Limb (tissue), 2 donors: ENCODE measurements around the gene TMEM255B.
"Not testable (repeated sequence)": the region's sequence is repeated elsewhere in the genome, so short reads cannot be mapped to it uniquely, and the experiment has no call there.

Experiments used
- DNase-seq, 2 donors: peaks; one replicate each; pipeline ENCODE4 v3.0.0-alpha.2; 2016; ENCODE audit errors: extremely low spot score in 2 of 2

The TMEM255B gene

DNA sequence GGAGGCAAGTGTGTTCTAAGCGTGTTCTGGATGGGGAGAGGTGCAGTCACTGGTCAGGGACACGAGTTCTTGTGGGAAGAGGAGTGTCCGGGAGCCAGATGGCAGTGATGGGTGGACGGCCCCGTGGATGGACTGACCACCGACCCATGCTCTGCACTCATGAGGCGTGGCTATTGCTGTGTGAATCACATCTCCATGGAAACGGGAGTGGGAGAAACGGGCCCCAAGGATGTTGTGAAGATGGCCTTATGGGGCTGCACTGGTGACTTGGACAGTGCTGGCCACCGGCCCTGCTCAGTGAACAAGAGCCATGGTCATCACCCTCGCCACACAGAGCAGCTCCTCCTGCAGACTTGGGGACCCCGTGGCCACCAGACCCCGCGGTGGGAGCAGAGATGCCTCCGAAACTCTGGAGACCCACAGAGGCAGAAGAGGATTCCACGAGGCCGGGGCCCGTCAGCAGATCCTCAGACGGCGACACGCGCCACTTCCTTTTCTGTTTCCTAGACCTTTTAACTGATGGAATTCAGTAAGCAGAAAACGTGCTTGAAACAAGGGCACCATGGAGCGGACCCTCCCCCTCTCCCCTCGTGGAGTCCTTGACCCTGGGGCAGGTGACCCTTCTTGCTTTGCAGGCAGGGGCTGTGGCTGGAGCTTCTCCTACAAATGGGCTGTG, 57.4 kb downstream of the TMEM255B start:
- DNase-seq, result no peak

GRCh38 chr13:113816946-113817859, 58.2 kb downstream of the TMEM255B start:
- peak in 1 of 2 donors; percentile 85 for DNase-seq

- DNase-seq, result no peak
Observed at GRCh38 chr13:113817860-113818691, 59.0 kb downstream of the TMEM255B start.

DNA sequence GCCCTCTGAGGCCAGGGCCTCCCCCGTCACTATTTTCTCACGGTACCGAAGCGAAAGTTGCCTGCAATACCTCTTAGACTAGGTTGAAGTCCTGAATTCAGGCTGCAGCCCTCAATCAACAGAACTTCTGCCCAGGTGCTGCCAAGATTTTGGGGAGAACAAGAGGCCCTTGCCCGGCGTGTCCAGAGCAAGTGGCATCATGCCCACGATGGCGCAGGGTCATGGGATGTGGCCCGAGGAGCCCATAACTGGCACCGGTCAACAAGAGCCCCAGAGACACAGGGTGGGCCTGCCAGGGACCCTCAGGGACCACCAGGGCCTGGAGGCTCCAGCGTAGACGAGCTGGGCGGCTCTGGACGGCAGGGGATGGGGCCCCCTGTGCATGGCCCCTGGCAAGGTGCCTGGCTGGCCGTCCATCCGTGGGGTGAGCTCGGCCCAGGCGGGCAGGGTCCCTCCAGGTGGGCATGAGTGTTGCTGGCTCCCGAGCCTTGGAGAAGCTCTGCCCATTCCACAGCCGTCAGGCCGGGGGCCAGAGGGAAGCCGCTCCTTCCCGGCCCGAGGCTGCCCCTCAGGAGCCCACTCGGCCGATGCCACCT, 59.8 kb downstream of the TMEM255B start:
- DNase-seq, result no peak

GRCh38 chr13:113819341-113819730, 60.3 kb downstream of the TMEM255B start:
- no peak for DNase-seq

- no peak for DNase-seq
Observed at GRCh38 chr13:113819731-113820715, 61.0 kb downstream of the TMEM255B start.

GRCh38 chr13:113820813-113821651, 62.0 kb downstream of the TMEM255B start:
- peak; percentile 46 to 60 for DNase-seq

GRCh38 chr13:113821847-113822246, 62.8 kb downstream of the TMEM255B start:
- no peak for DNase-seq

GRCh38 chr13:113822266-113822665, 63.2 kb downstream of the TMEM255B start:
- no peak for DNase-seq

GRCh38 chr13:113822956-113823744, 64.1 kb downstream of the TMEM255B start:
- DNase-seq, result no peak

DNA sequence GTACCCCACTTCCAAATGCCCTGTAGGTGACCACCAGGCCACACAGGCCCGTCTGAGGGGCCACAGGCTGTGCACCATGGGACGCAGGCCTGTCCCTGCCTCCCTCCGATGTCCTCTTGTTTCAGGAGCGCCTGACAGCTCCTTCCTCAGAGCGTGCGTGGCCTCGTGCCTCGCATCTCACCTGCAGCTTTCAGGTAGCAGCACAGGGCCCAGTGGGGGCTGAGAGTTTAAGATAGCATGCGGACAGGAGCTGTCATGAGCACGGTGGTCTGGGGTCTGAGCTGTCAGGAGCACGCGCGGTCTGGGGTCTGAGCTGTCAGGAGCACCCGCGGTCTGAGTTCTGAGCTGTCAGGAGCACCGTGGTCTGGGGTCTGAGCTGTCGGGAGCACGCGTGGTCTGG, 64.7 kb downstream of the TMEM255B start:
- no peak for DNase-seq

GRCh38 chr13:113825841-113826240, 66.8 kb downstream of the TMEM255B start:
- DNase-seq, result no peak

- DNase-seq, result not testable (repeated sequence)
Observed at GRCh38 chr13:113826446-113826845, 67.4 kb downstream of the TMEM255B start.

- no peak for DNase-seq
Observed at GRCh38 chr13:113827021-113827420, 68.0 kb downstream of the TMEM255B start.

DNA sequence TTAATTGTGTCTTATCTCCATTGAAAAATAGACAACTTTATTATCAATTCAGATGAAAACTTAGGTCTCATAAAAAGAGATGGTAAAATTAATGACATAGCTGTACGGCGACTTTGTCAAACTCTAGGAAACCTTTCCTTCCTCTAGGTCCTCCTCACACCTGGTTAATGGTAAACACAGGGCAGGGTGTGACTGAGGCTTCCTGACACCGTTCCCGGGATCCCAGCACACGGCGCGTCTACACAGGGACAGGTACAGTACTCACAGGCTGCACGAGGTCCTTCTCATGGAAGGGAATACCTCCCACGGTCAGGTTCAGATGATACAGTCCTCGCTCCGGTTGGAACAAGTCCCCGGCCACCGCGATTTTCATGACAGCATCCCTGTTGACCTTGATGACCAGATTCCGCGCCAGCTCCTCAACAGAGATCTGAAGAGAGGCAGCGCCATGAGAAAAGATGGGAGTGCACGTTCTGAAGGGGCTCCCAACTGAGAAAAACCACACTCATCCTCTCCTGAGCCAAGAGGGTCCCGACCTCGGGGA, 69.3 kb downstream of the TMEM255B start:
- DNase-seq, result no peak

DNA sequence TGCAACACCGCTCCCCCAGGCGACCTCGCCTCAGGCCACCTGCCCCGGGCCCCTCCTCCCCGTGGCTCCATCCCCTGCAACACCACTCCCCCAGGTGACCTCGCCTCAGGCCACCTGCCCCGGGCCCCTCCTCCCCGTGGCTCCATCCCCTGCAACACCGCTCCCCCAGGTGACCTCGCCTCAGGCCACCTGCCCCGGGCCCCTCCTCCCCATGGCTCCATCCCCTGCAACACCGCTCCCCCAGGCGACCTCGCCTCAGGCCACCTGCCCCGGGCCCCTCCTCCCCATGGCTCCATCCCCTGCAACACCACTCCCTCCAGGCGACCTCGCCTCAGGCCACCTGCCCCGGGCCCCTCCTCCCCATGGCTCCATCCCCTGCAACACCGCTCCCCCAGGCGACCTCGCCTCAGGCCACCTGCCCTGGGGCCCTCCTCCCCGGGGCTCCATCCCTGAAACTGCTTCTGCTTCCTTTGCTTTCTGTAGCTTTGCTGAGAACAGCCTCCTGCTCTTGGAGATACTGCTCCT, 71.5 kb downstream of the TMEM255B start:
- DNase-seq, result not testable (repeated sequence)

DNA sequence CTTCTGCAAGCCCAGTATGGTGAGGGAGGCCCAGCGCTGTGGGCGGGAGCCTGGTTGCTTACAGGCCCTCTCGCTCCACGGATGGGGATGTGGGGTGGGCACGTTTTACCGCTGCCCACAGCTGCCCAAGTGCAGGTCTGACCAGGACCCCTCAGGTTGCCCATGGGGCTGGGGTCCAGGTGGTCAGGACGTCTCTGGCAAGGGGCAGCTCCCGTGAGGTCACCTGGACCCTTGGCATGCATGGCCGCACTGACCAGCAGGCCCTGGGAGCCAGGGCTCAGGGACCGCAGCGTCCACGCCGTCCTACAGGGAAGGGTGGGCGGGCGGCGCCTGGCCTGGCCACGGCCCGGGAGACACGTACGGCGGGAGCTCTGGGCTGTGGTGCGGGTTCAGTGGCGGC, 72.0 kb downstream of the TMEM255B start:
- DNase-seq, result no peak

DNA sequence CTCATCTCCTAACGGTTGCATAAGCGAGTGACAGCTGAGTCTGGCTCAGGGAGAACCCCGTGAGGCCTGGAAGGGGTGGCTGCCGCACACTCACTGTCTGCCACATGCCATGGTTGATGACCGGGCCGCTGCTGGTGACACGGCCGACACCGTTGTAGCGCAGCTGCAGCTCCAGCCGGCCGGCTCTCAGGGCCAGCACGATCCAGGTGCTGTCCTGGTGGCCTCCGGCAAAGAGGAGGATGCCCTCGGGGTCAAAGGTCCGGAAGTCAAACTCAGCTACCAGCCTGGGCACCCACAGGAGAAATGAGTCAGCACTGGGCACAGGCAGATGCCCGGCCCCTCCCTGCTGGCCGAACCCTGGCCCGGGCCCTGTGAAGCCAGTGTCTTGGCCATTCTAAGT, 73.2 kb downstream of the TMEM255B start:
- no peak for DNase-seq
